Naive thymus-derived CD8-positive, alpha-beta T cell (primary cell): Measurements from ENCODE around the gene WDR36. TPM values are rescaled to one million over a fixed set of nuclear protein-coding genes. Genes with fewer than 3 reads are reported as not detected.

Experiments
- ATAC-seq, 2 donors: fragments of 150-1000 bp; cut with Tn5 transposase in 1 of 2; sonication (Bioruptor Pico), chemical (Tn5 transposase) in 1 of 2; 1 replicate in 1 of 2; 2 replicates in 1 of 2; pipeline ENCODE4 v1.10.0; 2021; ENCODE audit warnings: mild to moderate bottlenecking in 2 of 2, moderate library complexity in 2 of 2
- POLR2A ChIA-PET: fragments of 350-600 bp; sonication (Branson Sonifier 250); formaldehyde crosslinking; loops from one replicate; lab custom pipeline; 2021; ENCODE audit warnings: antibody characterized with exemption; lab: Charles Lee
- DNase-seq, 10 donors: peaks; one replicate each; pipeline versions ENCODE4 v3.0.0 to v3.0.0-alpha.2; 2020 to 2022
- H3K27ac Mint-ChIP-seq, 10 donors: one replicate each; pipeline ENCODE4 v1.8.0; 2020 to 2022; ENCODE audit warnings: mild to moderate bottlenecking in 10 of 10, mixed read lengths in 10 of 10, moderate library complexity in 4 of 10, inconsistent platforms in 1 of 10
- H3K27me3 Mint-ChIP-seq, 5 donors: one replicate each; pipeline ENCODE4 v1.8.0; 2021 to 2022; ENCODE audit warnings: mixed read lengths in 5 of 5
- H3K36me3 Mint-ChIP-seq, 3 donors: one replicate each; pipeline ENCODE4 v1.8.0; 2020 to 2022; ENCODE audit warnings: mixed read lengths in 3 of 3, mild to moderate bottlenecking in 2 of 3, inconsistent platforms in 1 of 3
- H3K4me1 Mint-ChIP-seq, 4 donors: one replicate each; pipeline ENCODE4 v1.8.0; 2021 to 2022; ENCODE audit warnings: mixed read lengths in 4 of 4
- H3K4me3 Mint-ChIP-seq, 10 donors: one replicate each; pipeline ENCODE4 v1.8.0; 2020 to 2022; ENCODE audit warnings: mild to moderate bottlenecking in 10 of 10, mixed read lengths in 10 of 10, moderate library complexity in 6 of 10, inconsistent platforms in 1 of 10
- H3K9me3 Mint-ChIP-seq, 9 donors: one replicate each; pipeline ENCODE4 v1.8.0; 2020 to 2022; ENCODE audit warnings: mixed read lengths in 9 of 9, mild to moderate bottlenecking in 3 of 9, inconsistent platforms in 1 of 9, moderate library complexity in 1 of 9
- polyA plus RNA-seq, 3 donors: library from polyadenylated mRNA; unstranded; fragments of 300-500 nt; fragmentation: Illumina TruSeq; gene quantifications; one replicate each; pipeline ENCODE4 v1.2.3, GENCODE V29; 2021
- total RNA-seq, 8 experiments: library from RNA in 2 of 8; stranded (reverse) in 2 of 8; gene quantifications; one replicate each; pipeline ENCODE4 v1.2.3 and lab custom pipeline; 2021 to 2026

WDR36 gene
- total and polyA plus RNA-seq, 5 experiments from 2014 or later, result 18.0 to 36.7 (median 25.2) TPM

DNA sequence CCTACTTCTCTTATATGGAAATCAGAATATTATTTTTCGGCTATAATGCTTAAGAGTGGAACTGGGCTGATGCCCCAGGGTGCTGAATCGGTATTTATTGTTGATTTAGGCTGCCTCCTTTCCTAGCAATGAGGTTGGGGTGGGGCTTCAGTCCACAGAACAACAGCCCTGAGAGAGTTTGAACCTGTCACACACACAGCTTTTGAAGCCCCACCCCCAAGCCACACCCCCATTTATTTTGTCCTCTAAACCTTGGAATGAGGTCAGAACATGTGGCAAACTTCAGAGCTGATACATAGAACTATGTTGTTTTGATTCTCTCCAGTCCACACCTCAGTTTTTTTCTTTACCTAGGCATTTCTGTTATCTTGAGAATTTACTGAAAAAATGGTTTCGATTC is 80.4 kb downstream of the WDR36 start:
- POLR2A ChIA-PET, result interaction anchor here (0.7 kb wide), 1 partner anchor 10 kb away, joined by 3 read pairs; no protein-coding TSS in a partner anchor
- Mint-ChIP-seq H3K27ac (no peak overlapping the region), H3K9me3 (peaks cover 0 to 3% (median 0%) of the 10 kb centered on the region in 9 donors), H3K4me3 (no peak overlapping the region), H3K4me1 (peaks cover 3 to 11% (median 5%) of the 10 kb centered on the region in 4 donors), H3K27me3 (peaks cover 0 to 2% (median 0%) of the 10 kb centered on the region in 5 donors), H3K36me3 (no peaks in the 10 kb centered on the region)
- DNase-seq (no peak), ATAC-seq (no peak)

DNA sequence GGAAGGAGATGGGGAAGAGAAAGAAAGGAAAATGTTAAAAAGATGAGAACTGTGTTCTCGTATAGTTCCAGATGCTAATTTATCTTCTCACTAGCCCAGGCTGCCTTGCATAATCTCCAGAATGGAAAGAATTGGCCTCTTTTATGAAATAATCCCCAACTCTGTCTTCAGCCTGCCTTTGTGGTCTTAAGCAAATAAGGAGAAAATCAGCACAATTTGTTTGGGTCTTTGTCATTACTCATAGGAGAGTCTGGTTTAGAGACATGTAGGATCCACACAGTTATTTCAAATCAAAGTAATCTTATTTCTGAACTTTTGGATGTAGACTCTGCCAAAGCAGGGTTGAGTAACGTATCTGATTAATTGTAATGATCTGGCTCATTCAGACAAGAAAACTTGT is 81.3 kb downstream of the WDR36 start:
- H3K36me3 Mint-ChIP-seq, result no peaks in the 10 kb centered on the region
- no peak for ATAC-seq
- no peak overlapping the region for H3K27ac Mint-ChIP-seq
- H3K4me1 Mint-ChIP-seq, result peaks cover 3 to 11% (median 5%) of the 10 kb centered on the region in 4 donors
- no peak for DNase-seq
- peaks cover 0 to 2% (median 0%) of the 10 kb centered on the region in 5 donors for H3K27me3 Mint-ChIP-seq
- H3K9me3 Mint-ChIP-seq, result no peaks in the 10 kb centered on the region
- POLR2A ChIA-PET, result no interaction called here
- H3K4me3 Mint-ChIP-seq, result no peak overlapping the region

Other genes starting within 250 kb of the WDR36 start
- gene TSLP, start 20.6 kb upstream of the WDR36 start, total RNA-seq, result under 1 TPM; 0.23 to 0.41 TPM
- gene TSLP, start 20.6 kb upstream of the WDR36 start, polyA plus RNA-seq, result under 1 TPM; 0.14 to 0.20 (median 0.17) TPM
- gene CAMK4, start 132.0 kb downstream of the WDR36 start, total RNA-seq, result 100 to 1,000 TPM; 274 to 307 TPM
- gene CAMK4, start 132.0 kb downstream of the WDR36 start, polyA plus RNA-seq, result 100 to 1,000 TPM in 2 of 3 donors, 10 to 100 TPM in 1; 93.3 to 134 (median 128) TPM